Activated CD4-positive, alpha-beta T cell treated with anti-CD3 and anti-CD28 coated beads, Interleukin-2, amount 50 U/mL, for 16 hours (primary cell): ENCODE data around the gene TBCD.
"Not testable (repeated sequence)": the region's sequence is repeated elsewhere in the genome, so short reads cannot be mapped to it uniquely, and the experiment has no call there.

Source experiments
- DNase-seq: peaks from one replicate; pipeline ENCODE4 v3.0.0-alpha.2; 2020

Gene TBCD

DNA sequence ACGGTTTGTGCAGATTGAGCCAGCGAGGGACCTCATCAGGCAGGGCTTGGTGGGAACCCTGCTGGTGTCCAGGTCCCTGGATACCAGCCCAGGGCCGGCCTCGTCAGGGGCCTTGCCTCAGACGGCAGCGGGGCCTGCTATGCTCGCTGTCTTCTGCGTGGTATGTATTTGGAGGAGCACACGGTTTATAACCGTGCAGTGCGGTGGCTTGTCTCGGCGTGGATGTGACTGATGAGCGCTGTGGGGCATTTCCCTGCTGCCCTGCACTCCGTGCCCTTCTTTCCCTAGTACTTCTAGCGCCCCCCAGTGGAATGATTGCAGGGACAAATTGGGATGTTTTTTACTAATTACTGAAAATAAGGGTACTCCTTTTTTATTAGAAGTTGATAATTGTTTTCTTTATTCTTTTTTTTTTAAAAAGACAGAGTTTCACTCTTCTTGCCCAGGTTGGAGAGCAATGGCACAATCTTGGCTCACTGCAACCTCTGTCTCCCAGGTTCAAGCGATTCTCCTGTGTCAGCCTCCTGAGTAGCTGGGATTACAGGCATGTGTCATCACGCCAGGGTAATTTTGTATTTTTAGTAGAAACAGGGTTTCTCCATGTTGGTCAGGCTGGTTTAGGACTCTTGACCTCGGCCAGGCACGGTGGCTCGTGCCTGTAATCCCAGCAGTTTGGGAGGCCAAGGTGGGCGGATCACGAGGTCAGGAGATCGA is 15.3 kb downstream of the TBCD start:
- DNase-seq, result peak; percentile 39

DNA sequence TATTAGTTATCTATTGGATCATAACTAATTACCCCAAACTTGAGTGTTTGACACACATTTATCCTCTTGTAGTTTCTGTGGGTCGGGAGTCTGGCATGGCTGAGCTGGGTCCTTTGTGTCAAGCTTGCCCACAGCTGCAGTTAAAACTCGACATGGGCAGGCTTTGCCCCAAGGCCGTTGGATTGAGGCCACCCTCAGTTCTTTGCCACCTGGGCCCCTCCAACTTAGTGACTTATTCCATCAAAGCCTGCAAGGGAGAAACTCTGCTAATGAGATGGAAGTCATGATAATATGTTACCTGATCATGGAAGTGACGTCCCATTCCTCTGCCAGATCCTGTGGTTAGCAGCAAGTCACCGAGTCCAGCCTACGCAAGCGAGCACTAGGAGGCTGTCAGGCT is 17.2 kb downstream of the TBCD start:
- no peak for DNase-seq

DNA sequence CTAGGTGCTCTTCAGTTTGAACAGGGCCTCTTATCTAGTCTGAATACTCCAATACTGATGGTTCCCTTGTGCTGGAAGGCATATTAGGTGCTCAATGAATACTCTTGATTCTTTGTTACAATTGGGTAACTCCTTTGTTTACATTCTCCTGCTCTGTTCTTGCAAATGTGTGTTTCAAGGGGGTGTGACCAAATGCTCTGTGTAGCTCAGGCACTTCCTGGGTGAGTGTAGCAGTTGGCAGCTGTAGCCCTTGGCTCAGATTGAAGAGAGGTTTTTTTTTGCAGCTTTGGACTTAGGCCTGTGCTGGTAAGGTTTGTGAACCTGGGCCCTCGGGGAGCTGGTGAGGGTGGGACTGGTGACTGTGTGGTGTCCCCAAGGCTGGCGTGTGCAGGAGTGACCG is 20.2 kb downstream of the TBCD start:
- no peak for DNase-seq

DNA sequence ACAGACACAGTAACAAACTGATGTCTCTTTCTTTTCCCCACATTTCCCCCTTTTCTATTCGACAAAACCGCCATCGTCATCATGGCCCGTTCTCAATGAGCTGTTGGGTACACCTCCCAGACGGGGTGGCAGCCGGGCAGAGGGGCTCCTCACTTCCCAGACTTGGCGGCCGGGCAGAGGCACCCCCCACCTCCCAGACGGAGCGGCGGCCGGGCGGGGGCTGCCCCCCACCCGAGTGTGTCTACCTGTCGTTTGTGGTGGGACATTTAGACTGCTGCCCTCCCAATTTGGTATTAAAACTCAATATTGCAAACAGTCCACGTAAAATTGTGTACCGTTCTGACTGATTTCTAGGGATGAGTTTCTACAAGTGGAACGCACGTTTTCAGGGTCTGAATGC is 22.6 kb downstream of the TBCD start:
- not testable (repeated sequence) for DNase-seq

DNA sequence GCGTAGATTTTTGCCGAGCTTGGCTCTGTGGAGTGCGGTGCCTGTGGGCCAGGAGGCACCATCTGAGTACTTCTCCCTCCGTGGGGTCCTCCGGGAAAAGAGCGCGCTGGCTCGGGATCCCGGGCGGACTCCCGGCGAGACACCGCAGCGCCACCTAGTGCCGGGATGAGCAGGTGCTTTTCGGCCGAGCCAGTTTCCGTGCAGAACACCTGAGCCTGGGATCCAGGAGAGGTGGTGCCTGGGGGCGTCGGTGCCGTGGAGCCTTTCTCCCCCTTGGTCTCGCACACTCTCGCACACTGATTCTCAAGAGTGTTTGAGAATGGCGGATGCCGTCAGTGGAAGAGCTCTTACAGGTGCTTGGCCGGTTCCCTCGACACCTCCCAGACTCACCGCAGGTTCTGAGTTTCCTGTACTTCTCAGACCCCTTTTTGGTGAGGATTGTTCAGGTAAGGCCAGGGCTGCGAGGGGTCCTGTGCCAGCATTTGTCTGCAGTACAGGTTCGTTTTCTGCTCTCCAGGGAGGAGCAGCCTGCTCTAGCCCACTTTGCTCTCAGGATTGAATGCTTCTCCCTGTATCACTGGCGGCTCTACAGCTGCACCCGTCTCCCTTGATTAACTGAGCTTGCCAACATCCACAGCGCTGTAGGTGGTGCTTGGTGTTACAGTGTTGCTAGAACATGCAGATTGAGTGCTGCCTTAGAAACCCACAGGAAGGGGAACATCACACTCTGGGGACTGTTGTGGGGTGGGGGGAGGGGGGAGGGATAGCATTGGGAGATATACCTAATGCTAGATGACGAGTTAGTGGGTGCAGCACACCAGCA is 23.3 kb downstream of the TBCD start:
- DNase-seq, result no peak

DNA sequence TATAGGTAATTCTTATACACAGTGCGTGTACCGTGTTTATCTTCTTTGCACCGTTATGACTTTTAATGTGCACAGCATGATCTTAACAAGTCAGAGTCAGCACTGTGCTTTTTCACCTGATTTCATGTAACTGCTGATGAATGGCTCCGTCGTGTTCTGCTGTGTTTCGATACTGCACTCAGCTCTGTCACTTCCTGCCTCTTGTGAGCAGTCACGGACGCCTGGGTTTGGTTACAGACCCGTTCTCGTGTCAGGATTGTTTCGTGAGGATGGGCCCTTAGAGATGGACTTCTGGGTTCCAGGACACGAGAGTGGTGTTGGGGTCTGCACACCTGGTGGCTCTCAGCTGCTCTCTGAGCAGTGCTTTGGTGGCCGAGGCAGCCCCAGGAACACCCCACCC is 24.6 kb downstream of the TBCD start:
- no peak for DNase-seq

DNA sequence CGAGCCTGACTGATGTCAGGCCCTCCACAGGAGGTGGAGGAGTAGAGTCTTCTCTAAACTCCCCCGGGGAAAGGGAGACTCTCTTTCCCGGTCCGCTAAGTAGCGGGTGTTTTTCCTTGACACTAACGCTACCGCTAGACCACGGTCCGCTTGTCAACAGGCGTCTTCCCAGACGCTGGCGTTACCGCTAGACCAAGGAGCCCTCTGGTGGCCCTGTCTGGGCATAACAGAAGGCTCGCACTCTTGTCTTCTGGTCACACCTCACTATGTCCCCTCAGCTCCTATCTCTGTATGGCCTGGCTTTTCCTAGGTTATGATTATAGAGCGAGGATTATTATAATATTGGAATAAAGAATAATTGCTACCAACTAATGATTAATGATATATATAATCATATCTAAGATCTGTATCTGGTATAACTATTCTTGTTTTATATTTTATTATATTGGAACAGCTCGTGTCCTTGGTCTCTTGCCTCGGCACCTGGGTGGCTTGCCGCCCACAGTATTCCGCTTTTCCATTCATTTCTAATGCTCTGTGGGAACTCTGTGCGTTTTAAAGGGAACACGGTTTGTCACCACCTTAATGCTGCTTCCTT is 26.0 kb downstream of the TBCD start:
- DNase-seq, result not testable (repeated sequence)

DNA sequence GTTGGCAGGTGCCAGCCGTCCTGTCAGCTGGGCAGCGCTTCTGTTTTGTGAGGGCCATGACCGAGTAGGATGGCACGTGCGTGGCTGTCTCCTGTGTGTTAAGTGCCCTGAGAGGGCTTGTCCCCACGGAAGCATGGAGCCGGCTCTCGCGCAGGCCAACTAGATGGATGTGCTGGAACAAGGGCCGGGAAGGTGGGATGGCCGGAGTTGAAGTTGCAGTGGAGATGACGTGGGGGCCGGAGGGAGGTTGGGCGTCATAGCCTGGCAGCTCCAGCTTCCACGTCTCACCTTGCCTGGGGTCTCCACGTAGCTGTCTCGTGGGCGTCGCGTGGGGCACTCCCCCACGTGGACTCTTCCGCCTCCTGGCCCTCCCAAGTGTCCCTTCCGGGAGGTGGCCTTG is 27.7 kb downstream of the TBCD start:
- no peak for DNase-seq

DNA sequence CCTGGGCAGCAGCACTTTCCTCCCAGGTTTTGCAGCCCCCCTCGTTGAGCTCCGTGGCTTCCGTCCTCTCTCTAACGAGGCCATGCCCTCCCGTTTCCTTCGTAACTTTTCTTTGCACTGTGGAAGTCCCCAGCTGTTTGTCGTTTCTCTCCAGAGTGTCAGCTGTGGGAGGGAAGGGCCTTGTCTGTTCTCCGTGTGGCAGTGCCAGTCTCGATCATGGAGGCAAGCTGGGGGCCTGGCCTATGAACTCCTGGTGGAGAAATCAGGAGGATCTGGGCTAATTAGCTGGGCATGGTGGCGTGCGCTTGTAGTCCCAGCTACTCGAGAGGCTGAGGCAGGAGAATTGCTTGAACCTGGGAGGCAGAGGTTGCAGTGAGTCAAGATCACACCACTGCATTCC is 28.3 kb downstream of the TBCD start:
- no peak for DNase-seq

DNA sequence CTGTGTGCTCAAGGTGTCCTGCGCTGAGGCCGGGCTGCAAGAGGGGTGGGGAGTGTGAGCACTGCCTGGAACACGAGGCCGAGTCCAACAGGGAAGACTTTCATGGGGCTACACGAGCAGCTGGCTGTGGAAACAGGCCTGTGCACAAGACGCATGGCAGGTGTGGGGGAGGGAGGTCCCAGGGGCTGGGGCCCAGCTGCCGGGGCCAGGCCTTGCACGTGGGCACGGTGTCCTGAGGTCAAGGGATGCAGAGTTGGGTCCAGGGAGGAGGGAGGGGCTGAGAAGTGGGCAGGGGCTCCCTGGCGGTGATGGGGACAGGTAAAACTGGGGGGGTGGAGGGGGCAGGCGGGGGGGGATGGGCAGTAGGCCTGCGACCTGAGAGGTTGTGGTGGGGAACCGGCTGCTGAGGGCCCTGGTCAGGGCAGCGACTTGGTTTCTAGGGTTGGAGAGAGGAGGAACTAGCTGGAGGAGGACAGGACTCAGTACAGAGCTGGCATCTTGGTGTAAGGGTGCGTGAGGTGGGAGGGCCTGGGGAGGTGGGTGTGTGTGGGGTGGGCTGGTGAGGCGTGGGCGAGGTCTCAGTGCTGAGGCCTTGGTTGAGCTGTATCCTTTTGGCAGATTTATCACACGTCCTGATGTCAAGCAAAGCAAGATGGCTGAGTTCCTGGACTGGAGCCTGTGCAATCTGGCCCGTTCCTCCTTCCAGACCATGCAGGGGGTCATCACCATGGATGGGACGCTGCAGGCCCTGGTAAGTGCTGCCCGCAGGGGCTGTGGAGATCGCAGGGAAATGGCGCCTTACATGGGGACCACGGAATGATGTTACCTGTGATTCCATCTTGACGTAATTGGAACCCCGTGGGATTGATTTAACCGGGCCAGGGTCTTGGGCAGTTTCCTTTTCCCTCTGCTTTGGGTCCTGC is 29.4 kb downstream of the TBCD start:
- DNase-seq, result no peak

DNA sequence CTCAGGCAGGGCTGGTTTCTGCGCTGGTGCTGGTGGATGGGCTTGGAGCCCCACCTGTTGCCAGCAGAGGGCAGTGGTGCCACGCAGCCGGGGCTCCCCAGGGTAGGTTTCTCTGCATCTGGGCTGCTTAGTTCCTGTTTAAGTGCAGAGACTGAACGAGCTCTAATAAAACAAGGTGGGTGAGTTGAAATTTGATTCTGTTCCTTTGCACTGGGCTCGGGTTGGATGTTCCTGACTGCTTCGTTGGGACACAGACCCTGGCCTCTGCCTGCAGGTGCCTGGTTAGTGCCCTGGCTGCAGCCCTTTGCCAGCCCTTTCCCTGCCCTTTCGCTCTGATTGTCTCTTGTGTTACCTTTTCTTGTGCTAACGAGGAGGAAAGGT is 30.0 kb downstream of the TBCD start:
- peak; percentile 80 for DNase-seq

DNA sequence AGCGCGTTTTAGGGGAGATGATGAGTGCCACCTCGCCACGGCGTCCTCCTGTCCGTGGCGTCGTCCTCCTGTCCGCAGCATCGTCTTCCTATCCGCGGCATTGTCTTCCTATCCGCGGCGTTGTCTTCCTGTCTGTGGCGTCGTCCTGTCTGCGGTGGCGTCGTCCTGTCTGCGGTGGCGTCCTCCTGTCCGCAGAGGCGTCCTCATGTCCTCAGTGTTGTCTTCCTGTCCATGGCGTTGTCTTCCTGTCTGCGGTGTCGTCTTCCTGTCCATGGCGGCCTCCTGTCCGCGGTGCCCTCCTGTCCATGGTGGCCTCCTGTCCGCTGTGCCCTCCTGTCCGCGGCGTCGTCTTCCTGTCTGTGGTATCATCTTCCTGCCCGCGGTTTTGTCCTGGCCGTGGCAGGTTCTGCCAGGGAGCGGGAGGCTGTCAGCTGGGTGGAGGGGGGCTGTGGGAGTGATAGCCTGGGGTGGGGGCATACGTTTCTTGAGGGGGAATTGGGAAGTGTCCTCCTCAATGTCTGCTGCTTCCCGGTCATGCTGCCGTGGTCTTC is 30.9 kb downstream of the TBCD start:
- DNase-seq, result no peak

DNA sequence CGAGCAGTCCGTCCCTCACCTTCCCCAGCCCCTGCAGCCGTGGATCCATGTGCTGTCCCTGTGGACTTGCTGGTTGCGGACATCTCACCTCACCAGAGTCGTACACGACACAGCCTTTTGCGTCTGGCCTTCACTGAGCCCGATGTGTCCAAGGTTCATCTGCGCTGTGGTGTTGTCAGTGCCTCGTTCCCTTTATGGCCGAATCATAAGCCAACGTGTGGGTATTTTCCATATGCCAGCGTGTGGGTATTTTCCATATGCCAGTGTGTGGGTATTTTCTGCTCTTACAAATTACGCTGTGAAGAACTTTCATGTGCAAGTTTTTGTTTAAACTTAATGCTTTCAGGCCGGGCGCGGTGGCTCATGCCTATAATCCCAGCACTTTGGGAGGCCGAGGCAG is 31.6 kb downstream of the TBCD start:
- no peak for DNase-seq

DNA sequence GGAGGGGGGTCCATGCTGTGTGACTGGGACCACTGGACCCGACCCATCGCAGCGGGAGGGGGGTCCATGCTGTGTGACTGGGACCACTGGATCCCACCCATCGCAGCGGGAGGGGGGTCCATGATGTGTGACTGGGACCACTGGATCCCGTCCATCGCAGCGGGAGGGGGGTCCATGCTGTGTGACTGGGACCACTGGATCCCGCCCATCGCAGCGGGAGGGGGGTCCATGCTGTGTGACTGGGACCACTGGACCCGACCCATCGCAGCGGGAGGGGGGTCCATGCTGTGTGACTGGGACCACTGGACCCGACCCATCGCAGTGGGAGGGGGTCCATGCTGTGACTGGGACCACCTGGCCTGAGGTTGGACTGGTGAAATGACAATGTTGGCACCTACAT is 33.7 kb downstream of the TBCD start:
- DNase-seq, result not testable (repeated sequence)

DNA sequence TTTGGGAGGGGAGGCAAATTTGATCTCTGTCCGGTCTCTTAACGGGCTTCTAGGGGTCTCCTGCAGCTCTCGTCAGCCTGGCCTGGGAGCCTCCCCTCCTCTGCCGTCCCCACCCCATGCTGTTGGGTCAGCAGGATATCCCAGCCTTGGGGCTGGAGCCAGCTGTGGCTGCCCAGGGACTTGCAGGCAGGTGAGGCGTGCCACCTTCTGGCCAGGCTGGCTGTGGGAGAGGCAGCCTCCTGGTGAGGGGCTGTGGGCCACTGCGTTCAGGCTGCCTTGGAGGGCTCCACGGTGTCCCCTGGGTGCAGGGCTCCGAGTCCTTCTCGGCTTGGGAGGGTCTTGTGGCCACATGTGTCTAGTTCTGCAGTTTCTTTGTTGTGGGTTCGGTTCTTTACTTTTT is 34.6 kb downstream of the TBCD start:
- no peak for DNase-seq

DNA sequence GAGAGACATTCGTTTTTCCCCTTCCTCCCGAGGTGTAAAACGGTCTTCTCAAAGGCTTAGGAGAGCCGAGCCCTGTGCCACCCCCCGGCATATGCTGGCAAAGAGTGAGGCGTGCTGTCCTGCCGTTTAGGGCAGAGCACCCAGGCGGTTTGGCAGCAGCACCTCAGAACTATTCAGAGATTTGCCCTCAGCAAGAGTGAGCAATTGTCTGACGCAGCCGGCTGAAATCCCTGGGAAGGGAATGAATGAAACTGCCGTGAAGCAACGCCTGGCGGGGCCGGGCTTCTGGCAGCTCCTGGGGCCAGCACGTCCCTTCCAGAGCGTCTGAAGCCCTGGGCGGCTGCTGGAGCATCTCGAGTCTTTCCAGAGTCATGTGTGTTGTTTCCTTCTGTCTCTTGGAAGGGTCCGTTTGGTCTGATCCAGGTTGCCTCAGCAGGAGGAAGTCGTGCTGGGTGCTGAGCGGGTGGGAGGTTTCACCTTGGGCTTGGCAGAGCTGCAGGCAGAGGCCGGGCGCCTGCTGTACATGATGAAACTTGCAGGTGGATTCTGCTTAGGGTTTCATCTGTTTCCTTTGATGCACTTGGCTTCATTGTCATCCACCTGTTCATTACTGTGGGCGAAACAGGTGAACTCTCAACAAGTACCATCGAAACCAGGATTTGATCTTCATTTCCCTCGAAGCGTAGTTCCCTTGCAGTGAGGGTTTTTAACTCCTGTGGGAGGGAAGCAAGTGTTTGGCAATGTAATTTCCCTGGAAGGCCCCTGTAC is 35.4 kb downstream of the TBCD start:
- DNase-seq, result no peak

DNA sequence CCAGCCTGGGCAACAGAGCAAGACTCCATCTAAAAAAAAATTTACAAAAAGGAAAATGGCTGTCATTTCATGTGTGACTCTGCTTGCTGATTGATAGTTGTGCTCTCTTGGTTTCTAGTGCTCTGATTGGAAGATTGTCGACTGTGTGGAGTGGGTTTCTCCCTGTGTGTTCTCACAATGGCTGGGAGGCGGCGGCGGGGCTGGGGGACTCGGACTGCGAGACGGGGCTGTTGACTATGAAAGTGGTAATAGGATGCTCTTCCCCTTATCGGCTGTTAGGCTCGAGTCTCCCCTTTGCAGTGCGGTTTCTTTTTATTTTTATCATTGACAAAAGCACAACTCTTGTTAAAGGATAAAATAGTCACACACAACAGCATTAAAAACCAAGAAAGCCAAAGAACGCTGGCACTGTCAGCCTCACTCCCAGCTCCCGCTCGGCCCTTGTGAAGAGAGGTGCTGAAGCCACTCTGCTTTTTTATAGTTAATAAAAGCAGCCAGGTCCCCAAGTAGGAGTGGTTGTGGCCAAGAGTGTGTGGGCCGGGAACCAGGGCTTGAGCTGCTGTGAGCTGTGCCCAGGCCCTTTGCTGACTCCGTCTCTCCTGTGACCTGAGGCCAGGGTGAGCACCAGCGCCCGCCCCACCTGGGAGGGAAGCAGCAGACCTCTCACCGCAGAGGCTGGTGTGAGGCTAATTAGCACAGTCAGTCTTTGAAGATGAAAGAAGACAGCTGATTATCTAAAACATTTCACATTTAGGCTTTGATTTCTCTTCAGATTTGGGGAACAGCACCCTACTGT is 36.5 kb downstream of the TBCD start:
- no peak for DNase-seq

DNA sequence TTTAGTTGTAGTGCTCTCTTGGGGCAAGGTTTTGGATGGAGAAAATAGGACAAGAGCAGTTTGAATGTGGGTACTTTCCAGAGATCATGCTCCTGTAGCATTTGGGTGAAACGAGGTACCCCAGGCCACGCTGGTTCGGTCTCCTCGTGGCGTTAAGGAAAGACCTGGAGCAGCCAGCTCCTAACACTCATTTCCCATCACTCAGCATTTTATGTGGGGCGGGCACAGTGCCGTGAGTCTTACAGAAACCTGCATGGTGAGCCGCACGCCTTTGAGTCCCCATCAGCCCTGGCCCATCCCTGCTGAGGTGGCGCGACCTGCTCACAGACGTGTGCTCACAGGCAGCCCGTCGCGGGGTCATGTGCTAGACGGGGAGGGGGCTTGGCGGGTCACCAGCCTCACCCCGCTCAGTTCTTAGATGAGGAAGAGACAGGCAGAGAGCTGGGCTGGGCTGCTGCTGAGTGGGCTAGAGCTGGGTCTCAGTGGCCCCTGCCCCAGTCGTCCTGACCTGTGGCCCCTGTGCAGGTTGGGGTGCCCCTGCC is 37.3 kb downstream of the TBCD start:
- no peak for DNase-seq

DNA sequence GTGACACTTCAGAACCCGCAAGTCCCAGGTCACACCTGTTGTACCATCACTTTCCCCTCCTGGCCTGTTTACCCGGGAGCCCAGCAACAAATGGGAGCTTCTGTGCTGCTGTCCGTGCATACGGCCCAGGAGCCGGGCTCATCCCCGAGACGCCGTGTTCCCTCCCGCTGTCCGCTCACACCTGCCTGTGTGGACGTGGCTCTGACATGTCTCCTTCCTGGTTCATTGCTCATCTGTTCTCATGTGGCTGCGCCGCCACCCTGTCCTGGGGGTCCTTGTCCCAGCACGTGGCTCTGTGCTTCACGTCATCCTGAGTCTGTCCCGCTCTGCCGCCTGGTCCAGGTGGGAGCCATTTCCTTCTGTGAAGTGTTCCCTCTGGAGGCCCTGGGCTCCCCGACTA is 37.9 kb downstream of the TBCD start:
- no peak for DNase-seq

DNA sequence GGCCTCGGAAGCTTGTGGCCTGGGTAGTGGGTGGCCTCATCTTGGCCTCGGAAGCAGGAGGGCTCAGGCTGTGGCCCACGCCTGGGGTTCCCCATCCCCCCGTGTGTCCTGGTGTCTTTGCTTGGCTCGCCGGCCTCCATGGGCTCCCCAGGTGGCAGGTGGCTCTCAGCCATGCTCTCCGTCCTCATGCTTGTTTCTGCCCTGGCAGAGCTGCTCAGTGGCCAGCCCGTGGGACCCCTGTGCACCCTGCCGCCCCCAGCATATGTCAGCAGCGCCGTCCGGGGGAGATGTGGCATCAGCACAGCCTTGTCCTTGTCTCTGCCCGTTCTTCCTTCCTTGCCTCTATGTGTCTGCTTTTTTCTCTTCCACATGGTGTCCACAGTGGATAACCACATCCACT is 38.5 kb downstream of the TBCD start:
- no peak for DNase-seq

DNA sequence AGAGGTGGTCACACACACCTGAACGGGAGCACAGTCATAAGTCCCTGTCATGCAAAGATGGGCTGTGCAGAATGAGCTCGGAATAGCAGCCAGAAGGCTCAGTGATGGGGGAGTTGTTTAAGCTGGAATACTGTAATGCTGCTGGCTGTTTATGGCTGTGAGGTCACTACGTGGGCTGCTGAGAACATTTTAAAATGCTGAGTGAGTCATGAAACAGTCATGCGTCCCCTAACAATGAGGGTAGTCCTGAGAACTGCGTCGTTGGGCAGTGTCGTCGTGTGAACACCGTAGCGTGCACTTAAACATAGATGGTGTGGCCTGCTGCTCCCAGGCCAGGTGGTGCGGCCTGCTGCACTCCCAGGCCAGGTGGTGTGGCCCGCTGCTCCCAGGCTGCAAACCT is 39.7 kb downstream of the TBCD start:
- no peak for DNase-seq
